CD14-positive monocyte (primary cell): ENCODE measurements around the gene TOM1. TPM values are rescaled to one million over a fixed set of nuclear protein-coding genes. Genes with fewer than 3 reads are reported as not detected.

Source experiments
- DNase-seq, 3 donors: peaks; one replicate each; pipeline ENCODE4 v3.0.0-alpha.2; 2011 to 2022
- H2AFZ ChIP-seq: 2 replicates; pipeline ENCODE4 v1.6.0; 2012; ENCODE audit warnings: mild to moderate bottlenecking, low read depth, low read length, inconsistent platforms; ENCODE audit not compliant: insufficient read depth, poor library complexity, severe bottlenecking
- H3K27ac ChIP-seq, 2 donors: 1 replicate in 1 of 2; 2 replicates in 1 of 2; pipeline ENCODE4 v1.5.1; 2012 to 2013; ENCODE audit warnings: low read length in 2 of 2, control low read depth in 1 of 2, inconsistent platforms in 1 of 2, low read depth in 1 of 2, mild to moderate bottlenecking in 1 of 2
- H3K27me3 ChIP-seq, 2 donors: one replicate each; pipeline versions ENCODE4 v1.6.0 to v1.6.1; 2011 to 2013; ENCODE audit warnings: low read length in 2 of 2; ENCODE audit not compliant: control insufficient read depth in 2 of 2, insufficient read depth in 2 of 2
- H3K36me3 ChIP-seq, 2 donors: replicated peaks in 1 of 2; 1 replicate in 1 of 2; 2 replicates in 1 of 2; pipeline versions ENCODE4 v1.5.1 to v1.6.1; 2012 to 2013; ENCODE audit warnings: low read length in 2 of 2, control low read depth in 1 of 2, inconsistent platforms in 1 of 2, mild to moderate bottlenecking in 1 of 2; ENCODE audit not compliant: insufficient read depth in 2 of 2, control insufficient read depth in 1 of 2
- H3K4me1 ChIP-seq, 2 donors: 1 replicate in 1 of 2; 2 replicates in 1 of 2; pipeline versions ENCODE4 v1.5.1 to v1.6.1; 2012 to 2013; ENCODE audit warnings: low read length in 2 of 2, control low read depth in 1 of 2, inconsistent platforms in 1 of 2, mild to moderate bottlenecking in 1 of 2, moderate library complexity in 1 of 2; ENCODE audit not compliant: insufficient read depth in 2 of 2, control insufficient read depth in 1 of 2
- H3K4me2 ChIP-seq: replicated peaks from 2 replicates; pipeline ENCODE3; 2012; ENCODE audit warnings: low read length, moderate library complexity, mild to moderate bottlenecking; ENCODE audit not compliant: poor library complexity, severe bottlenecking; ENCODE audit errors: extremely low read depth
- H3K4me3 ChIP-seq, 3 experiments: fragments of 200-600 bp in 1 of 3; sonication (generic) in 1 of 3; replicated peaks in 1 of 3; 1 replicate in 2 of 3; 2 replicates in 1 of 3; pipeline ENCODE4 v1.5.1; 2011 to 2013; ENCODE audit warnings: low read length in 3 of 3, mild to moderate bottlenecking in 3 of 3, control low read depth in 2 of 3, low read depth in 2 of 3, inconsistent platforms in 1 of 3, moderate library complexity in 1 of 3
- H3K79me2 ChIP-seq: 2 replicates; pipeline ENCODE4 v1.6.0; 2012; ENCODE audit warnings: mild to moderate bottlenecking, control low read depth, inconsistent platforms, low read length, moderate library complexity; ENCODE audit not compliant: insufficient read depth
- H3K9ac ChIP-seq: 2 replicates; pipeline ENCODE4 v1.6.0; 2017; ENCODE audit warnings: low read length, mild to moderate bottlenecking; ENCODE audit not compliant: insufficient read depth, poor library complexity, severe bottlenecking
- H3K9me3 ChIP-seq, 2 donors: replicated peaks in 1 of 2; 1 replicate in 1 of 2; 2 replicates in 1 of 2; pipeline versions ENCODE4 v1.5.1 to v1.6.1; 2012 to 2013; ENCODE audit warnings: low read length in 2 of 2, control low read depth in 1 of 2; ENCODE audit not compliant: control insufficient read depth in 1 of 2, insufficient read depth in 1 of 2
- H4K20me1 ChIP-seq: 2 replicates; pipeline ENCODE4 v1.6.0; 2012; ENCODE audit warnings: mild to moderate bottlenecking, low read length, control low read depth, moderate library complexity; ENCODE audit not compliant: insufficient read depth
- H3K27ac Mint-ChIP-seq, 7 donors: one replicate each; pipeline ENCODE4 v1.8.0; 2020; ENCODE audit warnings: mild to moderate bottlenecking in 7 of 7, mixed read lengths in 7 of 7, moderate library complexity in 6 of 7, inconsistent platforms in 2 of 7
- H3K27me3 Mint-ChIP-seq, 3 donors: one replicate each; pipeline ENCODE4 v1.8.0; 2021 to 2022; ENCODE audit warnings: low read depth in 3 of 3, mild to moderate bottlenecking in 3 of 3, mixed read lengths in 3 of 3, moderate library complexity in 3 of 3, inconsistent platforms in 1 of 3
- H3K36me3 Mint-ChIP-seq, 2 donors: one replicate each; pipeline ENCODE4 v1.8.0; 2020; ENCODE audit warnings: mixed read lengths in 2 of 2, inconsistent platforms in 1 of 2, mild to moderate bottlenecking in 1 of 2
- H3K4me1 Mint-ChIP-seq: one replicate; pipeline ENCODE4 v1.8.0; 2020; ENCODE audit warnings: mild to moderate bottlenecking, mixed read lengths
- H3K4me3 Mint-ChIP-seq, 2 donors: one replicate each; pipeline ENCODE4 v1.8.0; 2020; ENCODE audit warnings: mild to moderate bottlenecking in 2 of 2, mixed read lengths in 2 of 2, moderate library complexity in 1 of 2
- H3K9me3 Mint-ChIP-seq, 7 donors: one replicate each; pipeline ENCODE4 v1.8.0; 2020 to 2022; ENCODE audit warnings: mixed read lengths in 7 of 7, mild to moderate bottlenecking in 6 of 7, moderate library complexity in 6 of 7, inconsistent platforms in 2 of 7
- WGBS: methylation state at CpG from one replicate; pipeline ENCODE4 v1.1.5; 2013; ENCODE audit warnings: missing lambda C conversion rate; ENCODE audit not compliant: insufficient coverage; 5-methylcytosine and 5-hydroxymethylcytosine counted together
- intact Hi-C, 2 donors: fragments of 100-400 bp; cut with micrococcal nuclease; formaldehyde crosslinking; loops; one replicate each; pipeline versions ENCODE4 v1.15.0 to v1.15.1; 2023
- polyA minus RNA-seq: library from RNA; depleted of rRNA, polyadenylated mRNA; stranded (reverse); fragments of >200 nt; gene quantifications from 2 replicates; pipeline ENCODE4 v1.2.3, GENCODE V29; 2012
- polyA plus RNA-seq, 3 donors: library from polyadenylated mRNA; depleted of rRNA in 1 of 3; unstranded in 2 of 3; stranded (reverse) in 1 of 3; fragments of 300-500 nt in 2 of 3; fragments of >200 nt in 1 of 3; fragmentation: Illumina TruSeq in 2 of 3; gene quantifications; 1 replicate in 2 of 3; 2 replicates in 1 of 3; pipeline ENCODE4 v1.2.3, GENCODE V29; 2012 to 2021
- total RNA-seq, 12 experiments: library from RNA in 1 of 12; stranded (reverse) in 1 of 12; fragments of 120-200 nt in 1 of 12; gene quantifications; one replicate each; pipeline ENCODE4 v1.2.4 and lab custom pipeline; 2013 to 2026; ENCODE audit warnings: mixed read lengths in 6 of 12, inconsistent platforms in 1 of 12
- TF ChIP-seq, protein P1 (sequence below): fragments of 200-600 bp; IDR thresholded peaks from one replicate; pipeline ENCODE4 v1.8.0; 2022; ENCODE audit warnings: antibody characterized with exemption, mild to moderate bottlenecking

Gene TOM1
- 96.2 TPM for total RNA-seq (2013)
- polyA plus RNA-seq = 100 to 1,000 TPM in 2 of 3 donors, 10 to 100 TPM in 1; 80.5 to 167 (median 120) TPM
- 263 and 272 TPM in 2 replicates for polyA minus RNA-seq
- 158 to 254 (median 192) reads per million in 11 experiments for total RNA-seq (lab: John Stamatoyannopoulos, UW)

DNA sequence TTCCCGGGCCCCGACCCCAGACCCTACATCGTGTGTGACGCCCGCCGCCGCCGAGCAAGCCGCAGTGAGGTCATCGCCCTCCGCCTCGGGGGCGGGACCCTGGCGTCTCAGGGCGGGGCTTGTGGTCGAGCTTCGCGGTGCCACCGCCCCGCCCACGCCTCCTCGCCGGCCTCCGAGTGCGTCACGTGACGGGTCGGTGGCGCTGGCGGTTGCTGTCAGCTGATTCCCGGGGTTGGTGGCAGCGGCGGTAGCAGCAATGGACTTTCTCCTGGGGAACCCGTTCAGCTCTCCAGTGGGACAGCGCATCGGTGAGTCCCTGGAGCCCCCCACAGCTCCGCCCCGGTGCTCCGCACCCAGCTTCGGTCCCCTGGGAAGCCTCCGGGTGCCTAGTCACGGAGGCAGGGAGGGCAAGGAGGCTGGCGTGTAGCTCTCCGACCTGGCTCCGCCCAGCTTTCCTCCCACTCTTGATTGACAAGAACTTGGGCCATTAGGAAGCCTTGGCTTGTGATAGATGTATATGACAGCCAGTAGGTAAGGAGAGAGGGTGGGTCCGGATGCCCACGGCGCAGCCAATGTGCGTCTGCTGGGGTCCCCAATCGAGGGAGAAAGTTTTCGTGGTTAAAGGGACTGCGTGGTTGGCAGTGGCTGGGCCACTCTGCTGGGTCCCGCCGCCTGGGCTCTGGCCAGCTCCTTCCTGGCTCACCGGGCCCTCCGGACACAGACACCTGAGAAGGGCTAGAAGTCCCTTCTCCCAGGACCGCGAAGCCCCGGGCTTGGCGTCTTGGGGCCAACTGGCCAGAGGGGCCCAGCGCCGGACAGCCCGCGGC lies at the start of gene TOM1:
Gene TOM1, plus strand, starts transcription at position 222 of the 827 bp plus-strand sequence. Its CDS starts 35 bp downstream, at position 257.
- H3K9ac ChIP-seq = peak within 1 kb of the TSS; percentile 100
- WGBS = under 1% methylated on average over 64 of the region's 64 CpGs
- no peaks in the 10 kb centered on the region for H3K9me3 ChIP-seq
- Mint-ChIP-seq H3K4me3 (peak within 1 kb of the TSS; percentile 82 to 88), H3K27ac (peak within 1 kb of the TSS; percentile 98 to 99 (median 98)), H3K27me3 (peaks cover 0 to 3% (median 0%) of the 10 kb centered on the region in 3 donors), H3K4me1 (peaks cover 26% of the 10 kb centered on the region), H3K9me3 (no peaks in the 10 kb centered on the region), H3K36me3 (peaks cover 30 to 45% of the 10 kb centered on the region in 2 donors)
- H3K27ac ChIP-seq = peak within 1 kb of the TSS; percentile 99 to 100
- peak within 1 kb of the TSS; percentile 85 to 100 (median 89) for H3K4me3 ChIP-seq
- H3K4me2 ChIP-seq = peak within 1 kb of the TSS; percentile 71
- TF ChIP-seq, protein P1, sequence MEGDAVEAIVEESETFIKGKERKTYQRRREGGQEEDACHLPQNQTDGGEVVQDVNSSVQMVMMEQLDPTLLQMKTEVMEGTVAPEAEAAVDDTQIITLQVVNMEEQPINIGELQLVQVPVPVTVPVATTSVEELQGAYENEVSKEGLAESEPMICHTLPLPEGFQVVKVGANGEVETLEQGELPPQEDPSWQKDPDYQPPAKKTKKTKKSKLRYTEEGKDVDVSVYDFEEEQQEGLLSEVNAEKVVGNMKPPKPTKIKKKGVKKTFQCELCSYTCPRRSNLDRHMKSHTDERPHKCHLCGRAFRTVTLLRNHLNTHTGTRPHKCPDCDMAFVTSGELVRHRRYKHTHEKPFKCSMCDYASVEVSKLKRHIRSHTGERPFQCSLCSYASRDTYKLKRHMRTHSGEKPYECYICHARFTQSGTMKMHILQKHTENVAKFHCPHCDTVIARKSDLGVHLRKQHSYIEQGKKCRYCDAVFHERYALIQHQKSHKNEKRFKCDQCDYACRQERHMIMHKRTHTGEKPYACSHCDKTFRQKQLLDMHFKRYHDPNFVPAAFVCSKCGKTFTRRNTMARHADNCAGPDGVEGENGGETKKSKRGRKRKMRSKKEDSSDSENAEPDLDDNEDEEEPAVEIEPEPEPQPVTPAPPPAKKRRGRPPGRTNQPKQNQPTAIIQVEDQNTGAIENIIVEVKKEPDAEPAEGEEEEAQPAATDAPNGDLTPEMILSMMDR = no peak
- intact Hi-C loops = loop anchor here (2.0 to 5.0 kb wide), 3 partner anchors 32 to 107 kb away; partner anchors contain the start of gene HMGXB4 (in 1 of the 2)
- H3K36me3 ChIP-seq = peaks cover 11 to 38% of the 10 kb centered on the region in 2 donors
- peak within 1 kb of the TSS; percentile 61 for H2AFZ ChIP-seq
- DNase-seq = peak; percentile 98 to 99 (median 98)
- H3K4me1 ChIP-seq = peaks cover 40 to 51% of the 10 kb centered on the region in 2 donors
- H4K20me1 ChIP-seq = peaks cover 27% of the 10 kb centered on the region
- H3K27me3 ChIP-seq = no peaks in the 10 kb centered on the region
- H3K79me2 ChIP-seq = peaks cover 45% of the 10 kb centered on the region

DNA sequence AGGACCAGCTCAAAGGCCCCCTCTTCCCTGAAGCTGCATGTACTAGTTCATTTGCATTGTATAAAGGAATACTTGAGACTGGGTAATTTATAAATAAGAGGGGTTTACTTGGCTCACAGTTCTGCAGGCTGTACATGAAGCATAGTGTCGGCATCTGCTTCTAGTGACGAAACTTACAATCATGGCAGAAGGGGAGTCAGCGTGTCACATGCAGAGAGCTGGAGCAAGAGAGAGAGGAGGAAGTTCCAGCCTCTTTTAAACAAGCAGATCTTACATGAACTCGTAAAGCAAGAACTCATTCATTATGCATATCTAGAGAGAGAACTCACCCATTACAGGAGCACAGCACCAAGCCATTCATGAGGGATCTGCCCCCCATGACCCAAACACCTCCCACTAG lies 49.5 kb upstream of the TOM1 start:
- H3K79me2 ChIP-seq = no peaks in the 10 kb centered on the region
- H3K27ac ChIP-seq = no peak overlapping the region
- H3K9ac ChIP-seq = no peak overlapping the region
- peaks cover 0 to 12% (median 0%) of the 10 kb centered on the region in 3 donors for H3K27me3 Mint-ChIP-seq
- WGBS = 47% methylated on average over 3 of the region's 4 CpGs
- no peaks in the 10 kb centered on the region for H4K20me1 ChIP-seq
- H2AFZ ChIP-seq = peak overlapping the region; percentile 29
- no peaks in the 10 kb centered on the region for H3K36me3 ChIP-seq
- H3K27ac Mint-ChIP-seq = peak overlapping the region in 1 of 7 donors; percentile 29
- H3K4me1 ChIP-seq = no peaks in the 10 kb centered on the region
- H3K4me3 Mint-ChIP-seq = no peak overlapping the region
- H3K9me3 ChIP-seq = no peaks in the 10 kb centered on the region
- H3K9me3 Mint-ChIP-seq = peaks cover 0 to 7% (median 3%) of the 10 kb centered on the region in 7 donors
- H3K4me2 ChIP-seq = no peak overlapping the region
- intact Hi-C loops = no loop called here
- TF ChIP-seq, protein P1 = no peak
- H3K36me3 Mint-ChIP-seq = no peaks in the 10 kb centered on the region
- DNase-seq = no peak
- no peak overlapping the region for H3K4me3 ChIP-seq
- no peaks in the 10 kb centered on the region for H3K27me3 ChIP-seq
- H3K4me1 Mint-ChIP-seq = peaks cover 3% of the 10 kb centered on the region
